Measurements from ENCODE around the gene ARHGEF11.

Gene ARHGEF11

GRCh38 chr1:156992215-156992614 lies 53.3 kb downstream of the ARHGEF11 start:
- no peak for TF ChIP-seq CTCF (IDR thresholded peaks at IDR 0.05; ENCODE audit: low read depth, low read length)
- no peak for TF ChIP-seq MAX (IDR thresholded peaks at IDR 0.05; ENCODE audit: low read depth, low read length)
- no peak for TF ChIP-seq MYC (IDR thresholded peaks at IDR 0.05; ENCODE audit: low read depth, low read length)
- TF ChIP-seq POLR2A (IDR thresholded peaks at IDR 0.05; ENCODE audit: extremely low read depth, insufficient read length) = no peak
- H3K4me3 ChIP-seq (ENCODE audit: low read depth, low read length) = no peak overlapping the region
- no peak for DNase-seq (ENCODE audit: low read depth)

GRCh38 chr1:156987715-156988114 lies 57.8 kb downstream of the ARHGEF11 start:
- no peak for DNase-seq (ENCODE audit: low read depth)
- H3K4me3 ChIP-seq (ENCODE audit: low read depth, low read length) = no peak overlapping the region
- TF ChIP-seq CTCF (IDR thresholded peaks at IDR 0.05; ENCODE audit: low read depth, low read length) (no peak), MYC (IDR thresholded peaks at IDR 0.05; ENCODE audit: low read depth, low read length) (no peak), POLR2A (IDR thresholded peaks at IDR 0.05; ENCODE audit: extremely low read depth, insufficient read length) (no peak), MAX (IDR thresholded peaks at IDR 0.05; ENCODE audit: low read depth, low read length) (no peak)

GRCh38 chr1:156980551-156980950 lies 65.0 kb downstream of the ARHGEF11 start:
- DNase-seq (ENCODE audit: low read depth) = no peak
- TF ChIP-seq POLR2A (IDR thresholded peaks at IDR 0.05; ENCODE audit: extremely low read depth, insufficient read length) (no peak), MYC (IDR thresholded peaks at IDR 0.05; ENCODE audit: low read depth, low read length) (no peak), CTCF (IDR thresholded peaks at IDR 0.05; ENCODE audit: low read depth, low read length) (no peak), MAX (IDR thresholded peaks at IDR 0.05; ENCODE audit: low read depth, low read length) (no peak)
- H3K4me3 ChIP-seq (ENCODE audit: low read depth, low read length) = no peak overlapping the region

GRCh38 chr1:156975084-156975483 lies 70.5 kb downstream of the ARHGEF11 start:
- TF ChIP-seq CTCF (IDR thresholded peaks at IDR 0.05; ENCODE audit: low read depth, low read length) (no peak), MYC (IDR thresholded peaks at IDR 0.05; ENCODE audit: low read depth, low read length) (no peak), MAX (IDR thresholded peaks at IDR 0.05; ENCODE audit: low read depth, low read length) (no peak), POLR2A (IDR thresholded peaks at IDR 0.05; ENCODE audit: extremely low read depth, insufficient read length) (no peak)
- no peak for DNase-seq (ENCODE audit: low read depth)
- H3K4me3 ChIP-seq (ENCODE audit: low read depth, low read length) = no peak overlapping the region

GRCh38 chr1:156973417-156973816 lies 72.1 kb downstream of the ARHGEF11 start:
- no peak for TF ChIP-seq MAX (IDR thresholded peaks at IDR 0.05; ENCODE audit: low read depth, low read length)
- no peak for TF ChIP-seq CTCF (IDR thresholded peaks at IDR 0.05; ENCODE audit: low read depth, low read length)
- TF ChIP-seq MYC (IDR thresholded peaks at IDR 0.05; ENCODE audit: low read depth, low read length) = no peak
- TF ChIP-seq POLR2A (IDR thresholded peaks at IDR 0.05; ENCODE audit: extremely low read depth, insufficient read length) = no peak
- no peak overlapping the region for H3K4me3 ChIP-seq (ENCODE audit: low read depth, low read length)
- no peak for DNase-seq (ENCODE audit: low read depth)

- TF ChIP-seq MAX (IDR thresholded peaks at IDR 0.05; ENCODE audit: low read depth, low read length) (no peak), CTCF (IDR thresholded peaks at IDR 0.05; ENCODE audit: low read depth, low read length) (peak; percentile 24)
- no peak overlapping the region for H3K4me3 ChIP-seq (ENCODE audit: low read depth, low read length)
- DNase-seq (ENCODE audit: low read depth) = peak; percentile 15
These were observed 75.5 kb downstream of the ARHGEF11 start for GRCh38 chr1:156970017-156970416.

Measured in NB4 (cell line).